GM21367 (cell line): ENCODE data around the gene LRP3.
"Not testable (repeated sequence)": the region's sequence is repeated elsewhere in the genome, so short reads cannot be mapped to it uniquely, and the experiment has no call there.

Experiments used
- ATAC-seq: cut with Tn5 transposase; IDR thresholded peaks from one replicate; pipeline ENCODE4 v1.9.1; 2021; ENCODE audit not compliant: unreplicated experiment

LRP3 gene

GRCh38 chr19:33201886-33202545 lies 7.9 kb downstream of the LRP3 start:
- ATAC-seq: no peak

DNA sequence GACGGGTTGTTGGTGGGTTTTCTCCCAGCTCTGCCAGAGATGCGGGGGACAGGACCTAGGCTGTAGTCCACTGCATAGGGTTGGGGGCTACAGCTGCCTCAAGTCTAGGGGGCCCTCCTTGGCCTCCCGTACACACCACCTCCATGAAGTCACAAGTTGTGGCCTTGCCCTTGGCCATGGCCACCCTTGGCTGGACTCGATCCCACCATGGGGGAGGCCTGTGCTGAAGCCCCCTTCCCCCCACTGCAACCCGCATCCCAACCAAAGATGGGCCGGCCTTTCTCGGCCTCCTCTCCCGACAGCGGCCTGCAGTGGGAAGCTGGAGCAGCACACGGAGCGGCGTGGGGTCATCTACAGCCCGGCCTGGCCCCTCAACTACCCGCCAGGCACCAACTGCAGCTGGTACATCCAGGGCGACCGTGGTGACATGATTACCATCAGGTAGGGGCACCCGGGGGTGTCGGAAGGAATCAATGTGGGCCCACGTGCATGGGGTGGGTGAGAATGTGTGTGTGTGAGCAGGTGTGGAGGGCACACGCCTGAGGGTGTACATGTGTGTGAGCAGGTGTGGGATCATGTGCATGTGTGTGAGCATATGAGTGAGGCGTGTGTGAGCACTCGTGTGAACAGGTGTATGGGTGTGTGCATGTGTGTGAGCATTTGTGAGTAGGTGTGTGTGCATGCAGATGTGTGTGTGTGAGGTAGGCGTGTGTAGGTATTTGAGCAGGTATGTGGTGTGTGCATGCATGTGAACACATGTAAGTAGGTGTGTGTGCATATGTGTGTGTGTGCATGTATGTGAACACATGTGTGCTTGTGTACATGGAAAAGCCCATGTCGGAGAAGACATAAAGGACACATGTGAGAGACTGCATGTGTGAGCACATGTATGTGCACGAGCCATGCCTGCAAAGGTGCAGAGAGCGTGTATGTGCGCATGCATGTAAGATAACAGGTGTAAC lies 8.7 kb downstream of the LRP3 start:
- no peak for ATAC-seq

DNA sequence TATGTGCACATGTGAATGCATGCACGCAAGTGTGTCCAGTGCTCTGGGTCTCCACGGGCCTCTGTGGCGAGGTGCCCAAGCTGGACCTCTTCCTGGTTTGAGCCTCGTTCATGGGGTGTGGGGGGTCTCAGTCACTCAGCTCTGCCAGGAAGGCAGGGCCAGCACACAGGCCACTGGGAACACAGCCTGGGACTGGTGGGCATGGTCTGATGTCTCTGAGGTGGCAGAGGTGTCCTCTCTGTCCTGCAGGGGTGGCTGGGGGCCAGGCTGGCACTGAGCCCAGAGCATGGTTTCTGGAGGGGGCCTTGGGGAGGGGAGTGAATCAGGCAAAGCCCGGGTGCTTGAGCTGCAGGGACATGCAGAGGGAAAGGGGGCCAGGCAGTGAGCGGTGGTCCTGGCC lies 9.4 kb downstream of the LRP3 start:
- ATAC-seq: no peak

DNA sequence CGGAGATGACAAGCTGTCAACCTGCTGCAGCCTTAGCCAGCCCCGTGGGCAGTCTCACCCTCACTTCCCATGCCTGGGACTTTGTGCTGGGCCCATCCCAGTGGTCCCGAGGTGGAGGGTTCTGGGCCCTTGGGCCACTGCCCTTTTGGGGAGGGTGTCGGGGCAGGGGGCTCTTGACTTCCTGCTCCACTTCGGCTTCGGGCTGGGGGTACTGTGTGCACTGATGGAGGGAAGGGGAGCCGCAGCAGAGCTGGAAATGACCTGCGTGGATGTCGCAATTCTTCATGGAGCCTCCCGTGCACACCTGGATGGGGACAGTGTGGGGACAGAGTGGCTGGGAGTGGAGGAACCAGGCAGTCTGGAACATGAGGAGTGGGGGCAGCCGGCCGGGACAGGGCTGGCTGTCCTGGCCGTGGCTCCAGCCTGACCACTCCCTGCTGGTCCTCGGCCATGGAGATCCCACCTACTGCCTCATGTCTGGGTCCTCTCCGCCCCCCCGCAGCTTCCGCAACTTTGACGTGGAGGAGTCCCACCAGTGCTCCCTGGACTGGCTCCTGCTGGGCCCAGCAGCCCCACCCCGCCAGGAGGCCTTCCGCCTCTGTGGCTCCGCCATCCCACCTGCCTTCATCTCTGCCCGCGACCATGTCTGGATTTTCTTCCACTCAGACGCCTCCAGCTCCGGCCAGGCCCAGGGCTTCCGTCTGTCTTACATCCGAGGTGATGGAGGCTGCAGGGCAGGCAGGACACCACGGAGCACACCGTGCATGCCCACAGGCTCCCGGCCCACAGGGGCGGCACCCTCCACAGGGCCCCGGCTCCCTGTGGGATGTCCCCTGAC lies 10.2 kb downstream of the LRP3 start:
- ATAC-seq: no peak

- no peak for ATAC-seq
Measured at GRCh38 chr19:33205110-33205509, 11.0 kb downstream of the LRP3 start.

DNA sequence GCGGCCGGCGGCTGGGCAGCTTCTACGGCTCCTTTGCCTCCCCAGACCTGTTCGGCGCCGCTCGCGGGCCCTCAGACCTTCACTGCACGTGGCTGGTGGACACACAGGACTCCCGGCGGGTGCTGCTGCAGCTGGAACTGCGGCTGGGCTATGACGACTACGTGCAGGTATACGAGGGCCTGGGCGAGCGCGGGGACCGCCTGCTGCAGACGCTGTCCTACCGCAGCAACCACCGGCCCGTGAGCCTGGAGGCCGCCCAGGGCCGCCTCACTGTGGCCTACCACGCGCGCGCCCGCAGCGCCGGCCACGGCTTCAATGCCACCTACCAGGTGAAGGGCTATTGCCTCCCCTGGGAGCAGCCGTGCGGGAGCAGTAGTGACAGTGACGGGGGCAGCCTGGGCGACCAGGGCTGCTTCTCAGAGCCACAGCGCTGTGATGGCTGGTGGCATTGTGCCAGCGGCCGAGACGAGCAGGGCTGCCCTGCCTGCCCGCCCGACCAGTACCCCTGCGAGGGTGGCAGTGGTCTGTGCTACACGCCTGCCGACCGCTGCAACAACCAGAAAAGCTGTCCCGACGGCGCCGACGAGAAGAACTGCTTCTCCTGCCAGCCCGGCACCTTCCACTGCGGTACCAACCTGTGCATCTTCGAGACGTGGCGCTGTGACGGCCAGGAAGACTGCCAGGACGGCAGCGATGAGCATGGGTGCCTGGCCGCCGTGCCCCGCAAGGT lies 11.6 kb downstream of the LRP3 start:
- ATAC-seq: no peak

DNA sequence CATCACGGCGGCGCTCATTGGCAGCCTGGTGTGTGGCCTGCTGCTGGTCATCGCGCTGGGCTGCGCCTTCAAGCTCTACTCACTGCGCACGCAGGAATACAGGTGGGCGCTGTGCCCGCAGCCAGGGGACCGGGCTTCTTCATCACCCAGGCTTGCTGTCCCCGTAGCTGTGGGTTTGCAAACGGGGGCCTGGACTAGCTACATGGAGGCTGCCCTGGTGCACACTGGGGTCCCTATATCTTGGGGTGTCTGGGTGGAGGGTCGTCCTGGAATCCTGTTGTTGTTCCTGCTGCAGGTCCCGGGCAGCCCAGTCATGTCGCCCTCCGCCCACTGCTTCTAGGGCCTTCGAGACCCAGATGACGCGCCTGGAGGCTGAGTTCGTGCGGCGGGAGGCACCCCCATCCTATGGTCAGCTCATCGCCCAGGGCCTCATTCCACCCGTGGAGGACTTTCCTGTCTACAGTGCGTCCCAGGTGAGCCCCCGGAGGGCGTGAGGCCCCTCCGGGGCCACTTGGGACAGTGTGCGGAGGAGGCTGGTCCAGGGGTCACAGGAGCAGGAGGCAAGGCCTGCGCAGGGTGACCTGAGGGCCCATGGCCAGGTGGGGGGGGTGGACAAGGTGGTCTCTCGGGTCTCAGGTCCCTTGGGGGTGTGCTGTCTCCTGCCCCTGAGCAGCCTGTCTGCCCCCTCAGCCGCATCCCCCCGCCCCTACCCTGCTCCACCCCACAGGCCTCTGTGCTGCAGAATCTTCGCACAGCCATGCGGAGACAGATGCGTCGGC lies 12.3 kb downstream of the LRP3 start:
- ATAC-seq: no peak

DNA sequence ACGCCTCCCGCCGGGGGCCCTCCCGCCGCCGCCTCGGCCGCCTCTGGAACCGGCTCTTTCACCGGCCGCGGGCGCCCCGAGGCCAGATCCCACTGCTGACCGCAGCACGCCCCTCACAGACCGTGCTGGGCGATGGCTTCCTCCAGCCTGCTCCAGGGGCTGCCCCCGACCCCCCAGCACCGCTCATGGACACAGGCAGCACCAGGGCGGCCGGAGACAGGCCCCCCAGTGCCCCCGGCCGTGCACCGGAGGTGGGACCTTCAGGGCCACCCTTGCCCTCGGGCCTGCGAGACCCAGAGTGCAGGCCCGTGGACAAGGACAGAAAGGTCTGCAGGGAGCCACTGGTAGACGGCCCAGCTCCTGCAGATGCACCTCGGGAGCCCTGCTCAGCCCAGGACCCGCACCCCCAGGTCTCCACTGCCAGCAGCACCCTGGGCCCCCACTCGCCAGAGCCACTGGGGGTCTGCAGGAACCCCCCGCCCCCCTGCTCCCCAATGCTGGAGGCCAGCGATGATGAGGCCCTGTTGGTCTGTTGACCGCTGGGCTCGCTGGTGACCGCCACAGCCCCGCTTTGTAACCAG lies 13.0 kb downstream of the LRP3 start:
- no peak for ATAC-seq

DNA sequence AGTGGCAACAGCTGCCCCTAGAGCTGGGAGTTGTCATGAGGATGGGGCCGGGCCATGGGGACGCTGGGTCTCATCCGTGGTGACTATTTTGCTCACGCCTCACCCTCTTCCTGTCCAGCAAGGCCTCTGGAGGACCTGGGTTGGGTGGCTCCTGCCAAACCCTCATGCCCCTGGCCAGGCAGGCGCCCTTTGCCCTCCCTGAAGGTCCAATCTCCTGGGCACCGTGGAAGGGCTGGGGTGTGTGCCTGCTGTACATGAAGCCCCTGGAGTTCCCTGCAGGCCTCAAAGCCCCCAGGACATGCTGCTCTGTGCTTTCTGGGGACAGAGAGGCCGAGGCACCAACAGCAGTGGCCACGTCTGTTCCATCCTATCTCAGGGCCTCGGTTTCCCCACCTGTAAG lies 13.8 kb downstream of the LRP3 start:
- ATAC-seq: no peak

DNA sequence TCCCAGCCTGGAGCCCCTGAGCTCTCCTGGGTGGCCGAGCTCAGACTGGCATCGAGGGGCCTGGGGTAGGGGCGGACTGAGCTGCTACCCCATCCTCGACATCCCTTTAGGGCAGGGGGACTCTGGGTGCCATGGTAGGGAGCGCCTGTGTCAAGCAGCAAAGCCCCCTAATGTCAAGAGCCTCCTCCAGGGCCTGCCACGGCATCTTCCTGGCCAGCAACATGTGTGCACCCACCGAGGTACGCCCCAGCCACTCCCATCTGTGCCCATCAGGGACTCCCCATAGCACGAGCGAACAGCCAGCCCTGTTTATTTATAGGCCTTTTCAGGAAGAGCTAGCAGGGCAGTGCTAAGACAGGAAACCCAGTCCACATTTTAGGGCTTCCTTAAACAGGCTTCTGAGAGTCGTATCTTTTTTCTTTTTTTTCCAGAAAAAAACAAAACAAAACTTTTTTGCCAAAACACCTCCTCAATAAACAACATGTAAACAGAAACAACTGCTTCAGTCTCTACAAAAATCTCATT lies 14.3 kb downstream of the LRP3 start:
- no peak for ATAC-seq

DNA sequence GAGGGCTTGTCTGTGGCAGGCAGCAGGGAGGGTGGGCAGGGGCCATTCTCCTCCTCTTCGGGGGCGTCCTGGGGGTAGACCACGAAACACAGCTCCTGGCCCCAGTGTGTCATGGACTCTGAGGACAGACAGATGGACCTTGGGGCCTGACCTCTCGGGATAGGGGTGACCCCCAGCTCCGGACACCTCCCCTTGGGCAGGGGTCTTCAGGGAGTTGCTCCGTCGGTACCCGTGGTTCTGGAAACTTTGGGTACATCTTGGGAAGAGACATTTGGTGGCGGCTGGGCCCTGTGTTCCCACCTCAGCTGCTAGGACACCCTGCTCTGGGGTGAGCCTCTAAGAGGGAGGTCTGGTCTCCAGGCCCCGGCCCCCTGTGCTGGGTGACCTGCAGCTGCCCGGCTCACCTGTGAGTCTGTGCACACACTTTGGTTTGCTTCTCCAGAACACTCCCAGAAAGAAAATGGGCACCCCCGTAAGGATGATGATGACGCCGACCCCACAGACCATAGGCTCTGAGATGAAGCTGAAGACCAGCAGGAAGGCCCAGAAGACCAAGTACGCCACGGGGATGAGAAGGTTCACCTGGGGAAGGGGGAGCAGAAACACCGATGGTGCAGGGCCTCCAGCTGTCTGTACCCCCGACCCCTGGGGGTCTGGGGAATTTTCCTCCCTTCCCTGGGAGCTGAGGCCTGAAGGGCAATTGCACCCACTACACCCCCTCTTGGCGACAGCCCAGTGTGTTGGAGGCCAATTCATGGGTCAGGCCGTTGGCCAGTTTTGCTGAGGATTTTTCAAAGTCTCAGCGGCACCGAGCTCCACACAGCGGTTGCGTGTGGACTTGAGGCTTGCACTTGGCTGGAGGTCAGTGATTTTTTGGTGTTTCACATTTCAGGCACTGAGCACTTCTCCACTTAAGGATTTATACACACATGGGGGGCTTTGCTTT lies 15.0 kb downstream of the LRP3 start:
- no peak for ATAC-seq

GRCh38 chr19:33209850-33210230 lies 15.7 kb downstream of the LRP3 start:
- not testable (repeated sequence) for ATAC-seq

DNA sequence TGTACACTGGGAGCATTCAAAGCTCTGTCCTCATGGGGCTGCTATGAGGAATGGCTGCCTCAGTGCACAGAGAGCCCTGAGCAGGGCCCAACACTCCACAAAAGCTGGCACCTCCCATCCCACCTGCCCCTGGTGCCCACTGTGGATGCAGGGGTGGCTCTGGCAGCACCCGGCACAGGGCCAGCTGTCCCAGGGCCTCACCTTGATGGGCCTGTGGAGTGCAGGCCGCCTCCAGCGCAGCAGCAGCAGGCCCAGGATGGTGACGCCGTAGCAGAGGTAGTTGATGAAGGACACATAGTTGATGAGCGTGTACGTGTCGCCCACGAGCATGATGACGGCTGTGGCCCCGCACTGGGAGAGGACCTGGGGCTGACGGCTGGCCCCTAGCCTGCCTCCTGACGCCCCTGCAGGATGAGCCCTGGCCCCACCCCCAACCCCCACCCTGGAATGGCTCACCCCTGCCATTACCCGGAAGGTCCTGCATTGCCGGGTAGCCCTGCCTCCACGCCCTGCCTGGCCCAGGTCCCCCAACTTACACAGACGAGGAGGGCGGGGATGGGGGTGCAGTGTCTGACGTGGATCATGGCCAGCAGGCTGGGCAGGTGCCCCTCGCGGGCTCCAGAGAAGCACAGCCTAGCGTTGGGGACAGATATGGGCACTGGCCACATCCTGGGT lies 16.3 kb downstream of the LRP3 start:
- ATAC-seq: no peak

- no peak for ATAC-seq
Measured at GRCh38 chr19:33211794-33212435, 17.8 kb downstream of the LRP3 start.

DNA sequence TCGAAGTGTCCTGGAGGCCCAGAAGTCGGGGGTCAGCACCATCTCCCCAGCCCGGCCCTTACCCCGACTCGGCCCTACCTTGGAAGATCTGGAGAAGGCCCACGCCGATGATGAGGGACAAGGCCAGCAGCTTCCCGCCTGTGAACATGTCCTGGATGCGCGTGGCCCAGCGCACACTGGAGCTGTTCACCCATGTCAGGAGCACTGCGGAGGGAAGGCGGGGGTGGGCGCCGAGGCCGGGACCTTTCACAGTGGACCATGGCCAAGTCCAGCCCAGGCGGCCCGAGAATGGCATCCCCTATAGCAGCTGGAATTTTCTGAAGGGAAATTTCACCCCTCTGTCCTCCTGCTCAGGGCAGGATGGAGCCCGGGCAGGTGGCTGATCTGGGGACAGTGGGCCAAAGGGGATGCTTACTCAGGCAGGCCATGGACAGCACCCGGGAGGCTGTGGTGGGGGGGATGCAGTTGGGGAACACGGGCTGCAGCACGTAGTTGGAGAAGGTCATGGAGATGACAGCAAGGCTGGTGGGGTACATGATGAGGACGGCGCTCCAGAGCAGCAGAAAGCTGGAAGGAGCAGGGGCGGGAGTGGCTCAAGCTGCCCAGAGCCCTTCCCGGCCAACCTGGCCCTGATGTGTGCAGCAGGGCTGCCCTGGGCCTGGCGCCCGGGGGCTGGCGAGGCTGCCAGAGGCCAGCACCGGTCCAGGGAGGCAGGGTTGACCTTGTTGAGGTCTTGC lies 18.5 kb downstream of the LRP3 start:
- ATAC-seq: no peak

DNA sequence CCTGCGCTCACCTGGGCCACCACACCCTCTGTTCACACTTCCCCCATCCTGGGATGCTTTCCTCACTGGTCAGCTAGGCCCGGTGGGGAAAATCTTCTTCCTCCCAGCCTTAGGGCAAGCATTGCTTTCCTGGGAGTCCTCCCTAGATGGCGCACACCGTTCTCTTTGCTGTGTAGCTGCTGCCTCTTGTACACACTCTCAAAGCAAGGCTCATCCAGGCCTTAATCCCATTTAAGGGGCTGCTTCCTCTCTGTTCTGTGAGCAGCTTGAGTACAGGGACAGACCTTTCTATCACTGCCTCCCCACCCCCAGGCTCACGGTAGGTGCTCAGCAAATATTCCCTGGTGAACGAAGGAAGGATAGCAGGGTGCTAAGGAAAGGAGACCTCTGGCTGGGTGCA lies 20.5 kb downstream of the LRP3 start:
- no peak for ATAC-seq
